ENCODE results near the gene PPP1R12A. TPM values are rescaled to one million over a fixed set of nuclear protein-coding genes. Genes with fewer than 3 reads are reported as not detected.

Gene PPP1R12A
- total RNA-seq, 1 donor from 2014 or later = 86.7 TPM

- peaks cover 61% of the 10 kb centered on the region for H3K36me3 Mint-ChIP-seq
- Histone ChIP-seq H3K9ac (no peak overlapping the region), H3K27ac (no peak overlapping the region), H3K27me3 (no peaks in the 10 kb centered on the region), H3K4me1 (no peaks in the 10 kb centered on the region), H3K9me3 (ENCODE audit: low read depth) (peaks cover 4% of the 10 kb centered on the region), H2AFZ (replicated peaks) (no peak overlapping the region), H3F3A (ENCODE audit: low read depth) (no peaks in the 10 kb centered on the region), H4K20me1 (ENCODE audit: low read depth) (no peaks in the 10 kb centered on the region), H3K4me3 (no peak overlapping the region), H3K79me2 (ENCODE audit: low read depth) (peaks cover 31% of the 10 kb centered on the region), H3K4me2 (no peak overlapping the region), H3K36me3 (peaks cover 9% of the 10 kb centered on the region)
- TF ChIP-seq EZH2phosphoT487 (IDR thresholded peaks at IDR 0.05) (no peak), CTCF (IDR thresholded peaks at IDR 0.05) (no peak), EZH2 (IDR thresholded peaks at IDR 0.05) (no peak)
- peaks cover 33% of the 10 kb centered on the region for H3K9me3 Mint-ChIP-seq
- no peak overlapping the region for H3K27ac Mint-ChIP-seq
- no peak for DNase-seq (ENCODE audit: low spot score)
- peaks cover 2% of the 10 kb centered on the region for H3K4me1 Mint-ChIP-seq
- H3K4me3 Mint-ChIP-seq = no peak overlapping the region
- no peaks in the 10 kb centered on the region for H3K27me3 Mint-ChIP-seq (ENCODE audit: insufficient read depth, low read depth)
Measured at GRCh38 chr12:79841878-79842265, 93.0 kb downstream of the PPP1R12A start.

- no peaks in the 10 kb centered on the region for H3K27me3 Mint-ChIP-seq (ENCODE audit: insufficient read depth, low read depth)
- no peak overlapping the region for H3K9ac ChIP-seq
- no peak overlapping the region for H3K4me2 ChIP-seq
- H3K36me3 ChIP-seq = peaks cover 9% of the 10 kb centered on the region
- H3K27ac ChIP-seq = no peak overlapping the region
- no peaks in the 10 kb centered on the region for H3F3A ChIP-seq (ENCODE audit: low read depth)
- H3K9me3 Mint-ChIP-seq = peaks cover 33% of the 10 kb centered on the region
- peaks cover 4% of the 10 kb centered on the region for H3K9me3 ChIP-seq (ENCODE audit: low read depth)
- no peaks in the 10 kb centered on the region for H3K4me1 ChIP-seq
- H3K4me3 Mint-ChIP-seq = no peak overlapping the region
- H3K79me2 ChIP-seq (ENCODE audit: low read depth) = peaks cover 30% of the 10 kb centered on the region
- no peak overlapping the region for H3K4me3 ChIP-seq
- H3K27me3 ChIP-seq = no peaks in the 10 kb centered on the region
- no peak overlapping the region for H2AFZ ChIP-seq (replicated peaks)
- DNase-seq (ENCODE audit: low spot score) = no peak
- peaks cover 58% of the 10 kb centered on the region for H3K36me3 Mint-ChIP-seq
- no peaks in the 10 kb centered on the region for H4K20me1 ChIP-seq (ENCODE audit: low read depth)
- TF ChIP-seq EZH2 (IDR thresholded peaks at IDR 0.05) (no peak), EZH2phosphoT487 (IDR thresholded peaks at IDR 0.05) (no peak), CTCF (IDR thresholded peaks at IDR 0.05) (no peak)
- H3K27ac Mint-ChIP-seq = no peak overlapping the region
- H3K4me1 Mint-ChIP-seq = peaks cover 2% of the 10 kb centered on the region
Measured at GRCh38 chr12:79841248-79841877, 93.5 kb downstream of the PPP1R12A start.

GRCh38 chr12:79838359-79838758 lies 96.5 kb downstream of the PPP1R12A start:
- no peak overlapping the region for H3K27ac ChIP-seq
- Mint-ChIP-seq H3K27me3 (ENCODE audit: insufficient read depth, low read depth) (no peaks in the 10 kb centered on the region), H3K9me3 (peaks cover 33% of the 10 kb centered on the region), H3K4me3 (no peak overlapping the region), H3K36me3 (peaks cover 55% of the 10 kb centered on the region), H3K27ac (no peak overlapping the region), H3K4me1 (no peaks in the 10 kb centered on the region)
- H3K79me2 ChIP-seq (ENCODE audit: low read depth) = peaks cover 21% of the 10 kb centered on the region
- H3K9me3 ChIP-seq (ENCODE audit: low read depth) = peaks cover 4% of the 10 kb centered on the region
- peaks cover 9% of the 10 kb centered on the region for H3K36me3 ChIP-seq
- H3F3A ChIP-seq (ENCODE audit: low read depth) = no peaks in the 10 kb centered on the region
- DNase-seq (ENCODE audit: low spot score) = no peak
- peaks cover 10% of the 10 kb centered on the region for H4K20me1 ChIP-seq (ENCODE audit: low read depth)
- TF ChIP-seq EZH2phosphoT487 (IDR thresholded peaks at IDR 0.05) (no peak), EZH2 (IDR thresholded peaks at IDR 0.05) (no peak), CTCF (IDR thresholded peaks at IDR 0.05) (no peak)
- H2AFZ ChIP-seq (replicated peaks) = no peak overlapping the region
- no peak overlapping the region for H3K4me3 ChIP-seq
- H3K27me3 ChIP-seq = no peaks in the 10 kb centered on the region
- H3K4me1 ChIP-seq = no peaks in the 10 kb centered on the region
- no peak overlapping the region for H3K9ac ChIP-seq
- H3K4me2 ChIP-seq = no peak overlapping the region
